Astrocyte of the cerebellum (primary cell): ENCODE results near the gene PPM1L.

ENCODE experiments used
- DNase-seq: peaks from one replicate; pipeline ENCODE4 v3.0.0-alpha.2; 2011; ENCODE audit warnings: low read depth
- H3K4me3 ChIP-seq: 2 replicates; pipeline ENCODE4 v1.5.1; 2011; ENCODE audit warnings: mild to moderate bottlenecking, low read depth, low read length, moderate library complexity
- CTCF ChIP-seq: IDR thresholded peaks from 2 replicates; pipeline ENCODE4 v1.5.1; 2012; ENCODE audit warnings: low read length, low read depth, moderate library complexity, mild to moderate bottlenecking; ENCODE audit errors: missing control alignments
- in situ Hi-C: cut with HindIII; loops from 2 replicates; pipeline ENCODE4 v1.10.0; 2017; ENCODE audit warnings: low sequenced_read_pairs

The PPM1L gene

DNA sequence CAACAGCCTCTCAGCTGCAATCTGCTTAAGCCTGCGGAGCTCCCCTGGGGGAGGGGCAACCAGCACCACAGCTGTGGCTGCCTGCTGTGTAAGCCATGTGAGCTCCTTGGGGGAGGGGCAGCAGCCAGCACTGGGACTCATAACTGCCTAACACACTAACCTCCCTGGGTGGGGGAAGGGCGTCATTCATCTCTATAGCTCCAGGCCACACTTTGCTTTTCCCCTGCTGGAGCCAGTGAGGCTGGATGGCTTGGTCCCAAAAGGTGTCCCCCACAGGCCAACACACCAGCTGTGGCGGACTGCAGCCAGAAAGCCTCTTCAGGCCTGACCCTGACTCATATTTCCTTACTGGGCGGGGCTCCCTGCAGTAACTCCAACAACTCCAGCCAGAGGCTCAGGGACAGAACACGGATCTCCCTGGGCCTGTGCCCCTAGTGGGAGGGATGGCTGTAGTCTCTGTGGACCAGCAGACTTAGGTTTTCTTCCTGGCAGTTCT lies 129.8 kb downstream of the PPM1L start:
- DNase-seq = peak; percentile 6
- in situ Hi-C loops = no loop called here
- TF ChIP-seq CTCF = no peak
- no peak overlapping the region for H3K4me3 ChIP-seq

DNA sequence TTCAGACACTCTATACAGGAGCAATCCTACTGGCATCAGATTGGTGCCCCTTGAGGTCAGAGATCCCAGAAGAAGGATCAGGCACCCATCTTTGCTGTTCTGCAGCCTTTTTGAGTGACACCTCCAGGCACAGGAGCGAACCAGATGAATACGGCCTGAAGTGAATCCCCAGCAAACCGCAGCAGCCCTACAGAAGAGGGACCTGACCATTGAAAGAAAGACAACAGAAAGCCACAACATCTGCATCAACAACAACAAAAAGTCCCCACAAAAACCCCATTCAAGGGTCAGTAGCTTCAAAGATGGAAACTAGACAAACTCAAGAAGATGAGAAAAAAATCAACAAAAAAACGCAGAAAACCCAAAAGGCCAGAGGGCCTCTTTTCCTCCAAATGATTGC lies 130.4 kb downstream of the PPM1L start:
- in situ Hi-C loops = no loop called here
- H3K4me3 ChIP-seq = no peak overlapping the region
- TF ChIP-seq CTCF = no peak
- no peak for DNase-seq

- H3K4me3 ChIP-seq = no peak overlapping the region
- TF ChIP-seq CTCF = no peak
- DNase-seq = no peak
- in situ Hi-C loops = no loop called here
These were observed 137.2 kb downstream of the PPM1L start for GRCh38 chr3:160893207-160893606.

GRCh38 chr3:160904691-160905090 lies 148.7 kb downstream of the PPM1L start:
- TF ChIP-seq CTCF = no peak
- no peak for DNase-seq
- no peak overlapping the region for H3K4me3 ChIP-seq
- in situ Hi-C loops = no loop called here

DNA sequence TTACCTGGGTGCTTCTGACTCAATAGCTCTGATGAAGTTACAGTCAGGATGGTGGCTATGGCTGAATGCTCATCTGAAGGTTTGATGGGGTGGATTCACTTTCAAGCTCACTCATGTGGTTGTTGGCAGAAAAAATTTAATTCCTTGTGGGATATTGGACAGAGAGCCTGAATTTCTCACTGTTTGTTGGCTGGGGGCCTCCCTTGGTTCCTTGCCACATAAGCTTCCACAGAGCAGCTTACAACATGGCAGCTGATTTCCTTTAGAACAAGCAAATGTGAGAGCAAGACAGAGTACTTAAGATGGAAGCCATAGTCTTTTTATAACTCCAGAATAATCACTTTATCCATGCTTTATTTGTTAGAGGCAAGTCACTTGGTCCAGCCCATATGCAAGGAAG lies 150.6 kb downstream of the PPM1L start:
- DNase-seq = no peak
- in situ Hi-C loops = no loop called here
- TF ChIP-seq CTCF = no peak
- H3K4me3 ChIP-seq = no peak overlapping the region

DNA sequence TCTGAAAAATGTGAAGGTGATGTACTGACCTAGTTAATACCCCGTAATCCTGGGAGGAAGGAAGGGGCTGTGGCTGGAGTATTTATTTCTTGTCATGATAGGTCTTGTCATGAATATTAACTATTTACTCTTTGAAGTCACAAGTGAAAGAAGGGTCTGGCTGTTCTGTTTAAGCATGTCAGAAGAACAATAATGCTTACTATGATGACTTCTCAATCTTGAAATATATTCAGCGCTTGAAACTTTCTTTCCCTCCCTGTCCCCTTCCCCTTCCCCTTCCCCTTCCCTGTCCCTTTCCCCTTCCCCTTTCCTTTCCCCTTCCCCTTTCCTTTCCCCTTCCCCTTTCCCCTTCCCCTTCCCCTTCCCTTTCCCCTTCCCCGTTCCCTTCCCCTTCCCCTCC lies 153.9 kb downstream of the PPM1L start:
- in situ Hi-C loops = no loop called here
- TF ChIP-seq CTCF = no peak
- no peak for DNase-seq
- H3K4me3 ChIP-seq = no peak overlapping the region

DNA sequence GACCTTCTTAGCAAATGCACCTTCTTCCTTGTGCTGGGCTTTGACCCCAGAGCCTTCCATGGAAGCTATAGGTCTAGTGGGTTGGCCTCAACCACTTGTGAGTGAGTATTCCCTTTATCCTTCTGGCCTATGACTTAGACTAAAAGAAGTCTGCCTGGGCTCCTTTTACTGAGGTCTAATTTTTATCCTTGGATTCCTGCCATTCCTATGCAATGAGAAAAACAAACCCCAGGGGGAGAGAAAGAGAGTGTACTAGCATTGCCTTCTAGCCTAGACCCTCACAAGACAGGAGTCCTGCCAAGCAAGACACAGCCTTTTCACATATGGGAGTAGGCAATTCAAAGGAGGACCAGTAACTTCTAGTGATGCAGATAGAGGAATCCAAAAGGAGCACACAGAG lies 155.4 kb downstream of the PPM1L start:
- no peak for TF ChIP-seq CTCF
- DNase-seq = no peak
- H3K4me3 ChIP-seq = no peak overlapping the region
- in situ Hi-C loops = no loop called here
